GM21423 (cell line): ENCODE data around the gene MALRD1.

Experiments used
- ATAC-seq: cut with Tn5 transposase; IDR thresholded peaks from one replicate; pipeline ENCODE4 v1.9.1; 2021; ENCODE audit warnings: mild to moderate bottlenecking, moderate library complexity; ENCODE audit not compliant: unreplicated experiment

Gene MALRD1

DNA sequence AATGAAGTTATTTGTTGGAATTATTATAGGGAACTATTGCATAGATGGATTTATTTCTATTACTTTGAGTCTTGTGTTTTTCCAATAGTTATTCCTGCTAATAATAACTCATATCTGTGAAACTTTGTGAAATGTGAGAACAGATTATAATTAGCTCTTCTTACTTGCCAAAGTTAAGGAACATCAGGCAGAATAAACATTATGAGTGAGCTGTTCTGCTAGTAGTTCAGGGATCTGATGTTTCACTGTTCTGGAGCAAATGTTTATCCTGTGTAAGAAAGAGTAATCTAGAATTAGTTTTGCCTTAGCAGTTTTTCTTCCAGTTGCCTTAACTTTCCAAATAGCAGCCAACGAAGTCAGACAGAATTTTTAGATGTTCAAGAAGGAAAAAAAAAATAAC, 522.4 kb downstream of the MALRD1 start:
- ATAC-seq: no peak

DNA sequence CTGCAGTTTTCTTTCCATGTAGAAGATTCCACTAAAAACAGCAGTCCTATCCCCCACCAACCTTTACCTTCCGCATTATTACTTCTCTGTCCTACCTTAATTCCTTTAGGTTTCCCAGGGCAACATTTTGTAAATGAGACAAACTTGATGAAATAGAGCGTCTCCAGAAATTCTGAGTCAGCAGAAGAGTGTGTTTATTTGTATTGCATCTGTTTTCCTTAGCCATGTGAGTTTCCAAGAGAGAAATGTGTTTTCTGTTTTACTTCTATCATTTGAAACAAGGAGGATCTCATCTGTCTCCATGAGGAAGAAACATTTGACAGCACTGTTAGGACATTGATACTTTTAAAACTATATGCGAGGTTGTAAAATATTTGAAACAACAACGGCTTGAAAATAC, 523.5 kb downstream of the MALRD1 start:
- ATAC-seq: no peak

- no peak for ATAC-seq
Measured at GRCh38 chr10:19576576-19576975, 528.0 kb downstream of the MALRD1 start.

DNA sequence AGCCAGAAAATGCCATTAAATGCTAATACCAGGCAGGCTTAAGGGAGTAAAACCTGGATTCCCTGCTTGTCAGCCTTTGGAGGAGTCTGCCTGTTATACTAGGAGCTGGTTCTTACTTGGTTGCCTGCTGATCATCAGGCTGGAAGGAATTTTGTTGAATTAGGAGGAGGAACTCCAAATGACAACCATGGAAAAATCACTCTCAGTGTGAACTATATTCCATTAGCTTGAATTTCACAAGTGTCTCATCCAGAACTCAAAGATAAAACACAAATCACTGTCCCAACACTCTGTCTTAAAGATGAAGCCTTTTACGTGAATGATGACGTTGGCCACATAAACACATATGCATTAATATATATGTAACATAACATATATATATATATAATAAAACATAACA, 528.8 kb downstream of the MALRD1 start:
- ATAC-seq: no peak

DNA sequence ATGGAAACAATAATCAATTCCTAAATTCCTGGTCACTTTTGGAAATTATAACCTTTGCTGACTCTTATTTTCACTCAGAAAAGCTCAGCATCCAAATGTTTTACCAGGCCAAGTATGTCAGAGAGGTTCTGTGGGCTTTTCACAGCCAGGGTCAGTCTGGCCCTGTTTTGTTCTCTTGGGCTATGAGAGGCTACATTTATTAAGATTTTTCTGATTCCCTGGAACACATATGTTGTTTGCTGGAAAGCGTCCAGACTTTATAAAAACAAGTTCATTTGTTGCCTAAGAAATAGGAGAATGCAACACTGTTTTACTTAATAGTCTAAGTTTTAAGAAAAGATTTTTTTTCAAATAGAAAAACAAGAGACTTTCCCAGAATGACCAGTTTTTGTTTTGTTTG, 529.2 kb downstream of the MALRD1 start:
- ATAC-seq: no peak

DNA sequence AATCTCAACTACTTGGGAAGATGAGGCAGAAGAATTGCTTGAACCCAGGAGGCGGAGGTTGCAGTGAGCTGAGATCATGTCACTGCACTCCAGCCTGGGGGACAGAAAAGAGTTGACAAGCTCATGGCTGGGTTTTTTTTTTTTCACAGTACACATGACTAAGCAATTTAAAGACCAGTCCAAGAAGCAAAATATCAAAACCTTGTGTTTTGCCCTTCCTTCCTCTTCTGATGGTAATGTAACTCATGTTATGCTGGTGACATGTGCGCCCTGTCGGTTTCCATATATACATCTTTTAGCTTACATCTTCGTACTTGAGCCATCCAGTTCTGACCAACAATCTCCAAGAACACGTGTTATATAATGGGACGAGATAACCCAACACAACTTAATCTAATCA, 530.0 kb downstream of the MALRD1 start:
- no peak for ATAC-seq

GRCh38 chr10:19579761-19580545, 531.4 kb downstream of the MALRD1 start:
- ATAC-seq: no peak

- no peak for ATAC-seq
Measured at GRCh38 chr10:19580691-19581090, 532.1 kb downstream of the MALRD1 start.

GRCh38 chr10:19588608-19589007, 540.0 kb downstream of the MALRD1 start:
- no peak for ATAC-seq

DNA sequence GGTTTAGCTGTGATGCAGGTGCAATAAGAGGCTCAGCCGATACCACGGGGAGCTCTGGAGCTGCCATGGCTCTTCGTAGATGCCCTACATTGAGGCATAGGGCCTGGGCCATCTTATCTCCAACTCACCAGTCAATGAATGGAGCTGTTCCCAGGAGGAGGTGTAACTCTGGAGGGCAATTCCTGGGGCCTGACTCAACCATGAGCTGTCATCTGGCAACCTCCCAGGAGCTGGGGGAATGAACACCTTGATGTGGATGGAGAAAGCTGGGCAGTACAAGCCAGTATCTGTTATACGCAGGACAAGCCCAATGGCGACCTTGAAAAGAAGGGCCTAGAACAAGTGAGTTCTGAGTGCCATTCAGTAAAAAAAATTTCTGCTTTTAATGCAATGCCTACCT, 543.7 kb downstream of the MALRD1 start:
- ATAC-seq: no peak

GRCh38 chr10:19595212-19595845, 546.7 kb downstream of the MALRD1 start:
- no peak for ATAC-seq

DNA sequence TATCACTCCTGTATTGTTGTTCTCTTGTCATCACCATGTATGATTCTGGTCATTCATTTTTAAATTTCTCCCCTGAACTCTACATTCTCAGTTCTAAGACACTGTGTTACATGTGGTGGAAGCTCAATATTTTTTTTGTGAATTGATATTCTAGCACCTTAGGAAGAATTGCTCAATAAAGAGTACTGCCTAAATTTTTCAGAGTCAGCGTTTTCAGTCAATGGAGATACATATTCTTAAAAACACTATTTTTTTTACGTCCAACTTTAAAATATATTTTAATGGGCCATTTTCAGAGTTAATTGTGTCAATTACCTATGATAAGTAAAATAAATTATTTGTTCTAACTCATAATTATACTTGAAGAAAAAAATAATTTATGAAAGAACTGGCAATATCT, 557.2 kb downstream of the MALRD1 start:
- no peak for ATAC-seq

DNA sequence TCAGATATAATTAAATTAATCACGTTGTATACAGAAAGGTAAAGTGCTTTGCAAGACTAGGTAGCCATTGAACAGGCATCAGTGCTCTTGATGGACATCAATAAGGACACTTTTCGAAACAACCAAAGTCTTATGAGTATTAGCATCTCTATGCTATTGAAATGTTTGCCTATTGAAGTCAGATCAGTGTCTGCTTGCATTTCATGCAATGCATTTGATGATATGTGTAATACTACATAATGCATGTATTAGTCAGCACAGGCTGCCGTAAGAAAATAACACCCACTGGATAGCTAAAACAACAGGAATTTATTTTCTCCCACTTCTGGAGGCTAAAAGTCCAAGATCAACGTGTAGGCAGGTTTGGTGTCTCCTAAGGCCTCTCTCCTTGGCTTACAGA, 558.4 kb downstream of the MALRD1 start:
- no peak for ATAC-seq

- no peak for ATAC-seq
Measured at GRCh38 chr10:19611775-19612174, 563.2 kb downstream of the MALRD1 start.

DNA sequence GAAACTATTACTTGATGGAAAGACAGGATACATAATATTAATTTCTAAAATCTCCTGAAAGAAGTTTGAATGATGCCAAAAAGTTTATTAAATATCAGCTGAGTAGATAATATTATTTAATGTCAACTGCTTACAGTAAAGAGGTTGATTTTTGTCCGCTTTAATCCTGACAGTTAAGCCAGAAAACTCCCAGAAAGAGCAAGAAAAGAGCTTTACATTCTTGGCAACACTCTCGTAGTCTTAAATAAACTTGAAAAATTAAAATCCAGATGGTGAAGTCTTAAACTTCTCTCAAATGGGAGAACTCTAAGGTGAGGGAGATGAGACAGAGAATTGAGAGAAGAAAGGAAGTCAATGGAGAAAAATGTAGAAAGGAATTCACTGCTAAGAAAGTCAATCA, 568.4 kb downstream of the MALRD1 start:
- no peak for ATAC-seq

GRCh38 chr10:19620811-19621210, 572.2 kb downstream of the MALRD1 start:
- ATAC-seq: no peak

DNA sequence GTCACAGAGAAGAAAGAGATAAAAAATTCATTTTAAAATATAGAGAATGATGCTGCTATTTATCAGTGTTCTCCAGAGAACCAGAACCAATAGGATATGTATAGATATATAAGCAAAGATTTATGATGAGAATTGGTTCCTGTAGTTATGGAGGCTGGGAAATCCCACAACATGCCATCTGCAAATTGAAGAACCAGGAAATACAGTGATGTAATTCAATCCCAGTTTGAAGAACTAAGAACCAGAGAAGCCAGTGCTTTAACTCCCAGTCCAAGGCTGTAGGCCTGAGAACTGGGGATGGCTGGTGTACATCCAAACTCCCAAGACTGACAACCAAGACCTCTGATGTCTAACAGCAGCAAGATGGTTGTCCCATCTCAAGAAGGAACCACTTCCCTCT, 574.7 kb downstream of the MALRD1 start:
- ATAC-seq: no peak

DNA sequence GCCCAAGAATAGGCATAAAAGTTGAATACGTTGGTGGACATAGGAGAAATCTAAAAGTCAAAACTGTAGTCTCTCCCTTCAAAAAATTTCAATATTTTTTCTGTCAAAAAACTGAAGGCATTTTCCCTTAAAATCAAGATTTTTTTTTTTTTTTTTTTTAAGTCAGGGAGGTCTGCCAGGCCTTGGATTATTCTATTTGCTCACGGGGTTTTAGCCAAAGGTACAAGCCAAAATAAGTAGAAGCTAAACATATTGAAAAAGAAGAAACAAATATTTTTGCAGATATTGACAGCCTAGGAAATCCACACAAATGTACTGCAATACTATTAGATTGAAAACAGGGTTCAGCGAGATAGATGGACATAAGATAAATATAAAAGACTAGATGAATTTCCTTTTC, 577.6 kb downstream of the MALRD1 start:
- no peak for ATAC-seq

DNA sequence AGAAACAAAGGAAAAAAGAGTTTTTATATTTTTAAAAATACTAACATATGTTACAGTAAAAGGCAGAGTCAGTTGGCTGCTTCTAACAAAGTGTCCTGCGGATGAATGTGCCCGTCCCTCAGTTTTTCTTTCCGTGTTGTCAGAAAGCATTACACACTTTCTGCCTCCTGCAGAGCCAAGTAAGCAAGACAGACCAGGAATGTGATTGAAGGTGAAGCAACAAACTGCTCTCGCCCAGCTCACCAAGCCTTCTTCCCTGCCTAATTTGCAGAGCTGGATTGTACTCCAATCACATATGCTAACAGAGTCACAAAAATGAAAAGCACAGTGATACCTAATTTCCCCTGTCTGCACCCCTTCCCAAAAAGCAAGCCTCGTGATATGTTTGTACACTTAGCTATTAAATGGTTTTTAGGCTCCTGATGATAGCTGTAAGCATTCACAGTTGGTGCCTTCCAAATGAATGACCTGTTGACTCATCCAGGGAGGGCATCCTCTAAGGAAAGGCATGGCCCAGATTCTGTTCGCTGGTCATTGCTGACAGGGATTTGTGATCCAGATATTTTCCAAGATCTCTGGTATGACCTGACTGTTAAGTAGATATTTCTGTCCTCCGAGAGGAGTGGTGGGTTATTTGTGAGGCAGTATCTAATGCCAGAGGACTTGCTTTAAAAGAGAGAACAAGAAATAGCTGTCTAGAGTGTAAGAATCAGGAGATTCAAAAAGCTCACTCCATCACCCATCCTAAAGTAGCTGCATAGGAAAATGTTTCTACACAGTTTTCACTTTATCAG, 580.4 kb downstream of the MALRD1 start:
- ATAC-seq: no peak

- ATAC-seq: no peak
Measured at GRCh38 chr10:19629567-19629966, 581.0 kb downstream of the MALRD1 start.

- no peak for ATAC-seq
Measured at GRCh38 chr10:19634163-19634562, 585.6 kb downstream of the MALRD1 start.
